Activated B cell treated with CpG ODN at 0.5 μM for 24 hours (primary cell): ENCODE measurements around the gene LYSET. TPM values are rescaled to one million over a fixed set of nuclear protein-coding genes. Genes with fewer than 3 reads are reported as not detected.

ENCODE experiments used
- ATAC-seq: fragments of 200-7000 bp; cut with Tn5 transposase; one replicate; pipeline ENCODE4 v1.10.0; 2021; ENCODE audit warnings: low read depth, mild to moderate bottlenecking, moderate library complexity
- CTCF ChIA-PET: fragments of 350-600 bp; sonication (Branson Sonifier 250); formaldehyde crosslinking; loops from one replicate; lab custom pipeline; 2021; ENCODE audit warnings: antibody characterized with exemption; lab: Charles Lee
- POLR2A ChIA-PET: fragments of 350-600 bp; sonication (Branson Sonifier 250); formaldehyde crosslinking; loops from one replicate; lab custom pipeline; 2021; ENCODE audit warnings: antibody characterized with exemption; lab: Charles Lee
- DNase-seq: peaks from one replicate; pipeline ENCODE4 v3.0.0; 2022
- H3K27ac Mint-ChIP-seq: one replicate; pipeline ENCODE4 v1.8.0; 2020; ENCODE audit warnings: mixed read lengths
- H3K27me3 Mint-ChIP-seq: one replicate; pipeline ENCODE4 v1.8.0; 2021; ENCODE audit warnings: mixed read lengths
- H3K36me3 Mint-ChIP-seq: one replicate; pipeline ENCODE4 v1.8.0; 2021; ENCODE audit warnings: low read depth, mixed read lengths
- H3K4me1 Mint-ChIP-seq: one replicate; pipeline ENCODE4 v1.8.0; 2021; ENCODE audit warnings: mixed read lengths
- H3K4me3 Mint-ChIP-seq: one replicate; pipeline ENCODE4 v1.8.0; 2020; ENCODE audit warnings: mild to moderate bottlenecking, mixed read lengths
- H3K9me3 Mint-ChIP-seq: one replicate; pipeline ENCODE4 v1.8.0; 2020; ENCODE audit warnings: mixed read lengths
- intact Hi-C: fragments of 100-400 bp; cut with micrococcal nuclease; formaldehyde crosslinking; loops from one replicate; pipeline ENCODE4 v1.15.1; 2024
- total RNA-seq: library from RNA; stranded (reverse); gene quantifications from 2 replicates; pipeline ENCODE4 v1.2.3, GENCODE V29; 2022
- TF ChIP-seq, protein P1 (sequence below): fragments of 200-600 bp; IDR thresholded peaks from one replicate; pipeline ENCODE4 v1.8.0; 2022; ENCODE audit warnings: antibody characterized with exemption, mild to moderate bottlenecking

Gene LYSET
- total RNA-seq, 1 donor from 2014 or later = 19.3 TPM

DNA sequence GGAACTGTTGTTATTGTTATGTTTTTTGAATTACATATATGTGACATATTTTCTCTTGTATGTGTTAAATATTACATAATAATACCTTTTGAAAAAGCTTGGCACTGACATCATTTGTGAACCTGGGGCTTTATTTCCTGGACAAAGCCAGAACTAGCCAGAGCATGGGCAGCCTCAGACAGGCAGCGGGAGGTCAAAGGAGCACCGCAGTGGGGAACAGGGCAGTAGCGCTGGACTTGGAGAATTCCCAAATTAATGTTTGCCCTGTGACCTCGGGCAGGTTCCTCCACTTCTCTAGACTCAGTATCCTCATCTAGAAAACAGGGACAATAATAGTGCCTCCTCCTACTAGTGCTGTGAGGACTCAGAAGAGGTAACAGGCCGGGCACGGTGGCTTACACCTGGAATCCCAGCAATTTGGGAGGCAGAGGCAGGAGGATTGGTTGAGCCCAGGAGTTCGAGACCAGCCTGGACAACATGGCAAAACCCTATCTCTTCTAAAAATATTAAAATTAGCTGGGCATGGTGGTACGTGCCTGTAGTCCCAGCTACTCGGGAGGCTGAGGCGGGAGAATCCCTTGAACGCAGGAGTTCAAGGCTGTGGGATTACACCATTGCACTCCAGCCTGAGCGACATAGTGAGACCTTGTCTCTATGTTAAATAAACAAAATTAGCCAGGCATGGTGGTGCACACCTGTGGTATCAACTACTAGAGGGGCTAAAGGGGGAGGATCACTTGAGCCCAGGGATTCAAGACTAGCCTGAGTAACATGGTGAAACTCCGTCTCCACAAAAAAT lies 42.1 kb upstream of the LYSET start:
- POLR2A ChIA-PET = no interaction called here

DNA sequence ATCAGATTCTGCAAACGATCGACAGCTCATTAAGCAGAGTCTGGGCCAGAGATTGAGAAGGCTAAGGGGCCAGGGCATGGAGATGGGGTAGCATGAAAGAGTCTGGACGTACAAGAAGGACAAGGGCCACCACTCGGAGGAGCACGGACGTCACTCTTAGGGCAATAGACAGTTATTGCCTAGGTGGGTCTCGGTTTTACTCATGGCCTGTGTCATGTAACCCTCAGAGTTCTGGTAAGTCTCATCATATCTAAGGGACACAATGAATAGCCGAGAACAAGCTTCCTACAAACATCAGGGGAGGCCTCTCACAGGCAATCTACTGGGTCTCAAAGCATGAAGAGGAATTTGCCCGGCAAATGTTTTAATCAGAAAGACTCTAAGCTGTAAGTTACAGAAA lies 39.0 kb upstream of the LYSET start:
- Mint-ChIP-seq H3K27ac (no peak overlapping the region), H3K27me3 (no peaks in the 10 kb centered on the region), H3K4me3 (no peak overlapping the region), H3K4me1 (no peaks in the 10 kb centered on the region), H3K9me3 (no peaks in the 10 kb centered on the region), H3K36me3 (no peaks in the 10 kb centered on the region)
- TF ChIP-seq, protein P1, sequence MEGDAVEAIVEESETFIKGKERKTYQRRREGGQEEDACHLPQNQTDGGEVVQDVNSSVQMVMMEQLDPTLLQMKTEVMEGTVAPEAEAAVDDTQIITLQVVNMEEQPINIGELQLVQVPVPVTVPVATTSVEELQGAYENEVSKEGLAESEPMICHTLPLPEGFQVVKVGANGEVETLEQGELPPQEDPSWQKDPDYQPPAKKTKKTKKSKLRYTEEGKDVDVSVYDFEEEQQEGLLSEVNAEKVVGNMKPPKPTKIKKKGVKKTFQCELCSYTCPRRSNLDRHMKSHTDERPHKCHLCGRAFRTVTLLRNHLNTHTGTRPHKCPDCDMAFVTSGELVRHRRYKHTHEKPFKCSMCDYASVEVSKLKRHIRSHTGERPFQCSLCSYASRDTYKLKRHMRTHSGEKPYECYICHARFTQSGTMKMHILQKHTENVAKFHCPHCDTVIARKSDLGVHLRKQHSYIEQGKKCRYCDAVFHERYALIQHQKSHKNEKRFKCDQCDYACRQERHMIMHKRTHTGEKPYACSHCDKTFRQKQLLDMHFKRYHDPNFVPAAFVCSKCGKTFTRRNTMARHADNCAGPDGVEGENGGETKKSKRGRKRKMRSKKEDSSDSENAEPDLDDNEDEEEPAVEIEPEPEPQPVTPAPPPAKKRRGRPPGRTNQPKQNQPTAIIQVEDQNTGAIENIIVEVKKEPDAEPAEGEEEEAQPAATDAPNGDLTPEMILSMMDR = no peak
- CTCF ChIA-PET = interaction anchor here (1.2 kb wide), 1 partner anchor 33 kb away, joined by 3 read pairs; no protein-coding TSS in a partner anchor
- ATAC-seq (no peak), DNase-seq (no peak)
- POLR2A ChIA-PET = no interaction called here
- intact Hi-C loops = no loop called here

More for the DNA sequence above, 42.1 kb upstream of the LYSET start:
- no peaks in the 10 kb centered on the region for H3K27me3 Mint-ChIP-seq
- TF ChIP-seq, protein P1 = no peak
- H3K4me1 Mint-ChIP-seq = peaks cover 3% of the 10 kb centered on the region
- no peaks in the 10 kb centered on the region for H3K9me3 Mint-ChIP-seq
- H3K36me3 Mint-ChIP-seq = no peaks in the 10 kb centered on the region
- CTCF ChIA-PET = no interaction called here
- no peak for DNase-seq
- no peak overlapping the region for H3K4me3 Mint-ChIP-seq
- intact Hi-C loops = no loop called here
- no peak for ATAC-seq
- no peak overlapping the region for H3K27ac Mint-ChIP-seq

DNA sequence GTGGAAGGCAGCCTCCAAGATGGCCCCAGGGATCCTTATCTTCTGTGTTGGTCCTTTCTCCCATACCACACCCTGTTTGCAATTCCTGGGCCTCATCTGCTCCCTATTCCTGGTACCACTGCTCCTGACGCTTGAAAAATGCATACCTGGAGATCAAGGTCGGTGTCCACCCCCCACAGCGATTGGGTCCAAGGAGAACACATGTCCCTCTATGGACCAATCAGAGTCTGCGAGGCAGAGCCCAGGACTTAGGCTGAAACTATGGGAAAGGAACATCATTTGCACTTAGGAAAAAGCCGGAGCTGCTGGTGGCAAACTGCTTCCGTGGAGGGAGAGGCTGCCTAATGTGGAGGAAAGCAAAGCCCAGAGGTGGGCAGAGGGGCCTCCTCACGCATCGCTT lies 36.1 kb upstream of the LYSET start:
- Mint-ChIP-seq H3K4me1 (no peaks in the 10 kb centered on the region), H3K36me3 (no peaks in the 10 kb centered on the region), H3K9me3 (no peaks in the 10 kb centered on the region), H3K4me3 (no peak overlapping the region), H3K27me3 (peaks cover 3% of the 10 kb centered on the region), H3K27ac (no peak overlapping the region)
- ChIA-PET CTCF (no interaction called here), POLR2A (no interaction called here)
- DNase-seq = no peak
- intact Hi-C loops = no loop called here
- no peak for ATAC-seq
- TF ChIP-seq, protein P1 = no peak

DNA sequence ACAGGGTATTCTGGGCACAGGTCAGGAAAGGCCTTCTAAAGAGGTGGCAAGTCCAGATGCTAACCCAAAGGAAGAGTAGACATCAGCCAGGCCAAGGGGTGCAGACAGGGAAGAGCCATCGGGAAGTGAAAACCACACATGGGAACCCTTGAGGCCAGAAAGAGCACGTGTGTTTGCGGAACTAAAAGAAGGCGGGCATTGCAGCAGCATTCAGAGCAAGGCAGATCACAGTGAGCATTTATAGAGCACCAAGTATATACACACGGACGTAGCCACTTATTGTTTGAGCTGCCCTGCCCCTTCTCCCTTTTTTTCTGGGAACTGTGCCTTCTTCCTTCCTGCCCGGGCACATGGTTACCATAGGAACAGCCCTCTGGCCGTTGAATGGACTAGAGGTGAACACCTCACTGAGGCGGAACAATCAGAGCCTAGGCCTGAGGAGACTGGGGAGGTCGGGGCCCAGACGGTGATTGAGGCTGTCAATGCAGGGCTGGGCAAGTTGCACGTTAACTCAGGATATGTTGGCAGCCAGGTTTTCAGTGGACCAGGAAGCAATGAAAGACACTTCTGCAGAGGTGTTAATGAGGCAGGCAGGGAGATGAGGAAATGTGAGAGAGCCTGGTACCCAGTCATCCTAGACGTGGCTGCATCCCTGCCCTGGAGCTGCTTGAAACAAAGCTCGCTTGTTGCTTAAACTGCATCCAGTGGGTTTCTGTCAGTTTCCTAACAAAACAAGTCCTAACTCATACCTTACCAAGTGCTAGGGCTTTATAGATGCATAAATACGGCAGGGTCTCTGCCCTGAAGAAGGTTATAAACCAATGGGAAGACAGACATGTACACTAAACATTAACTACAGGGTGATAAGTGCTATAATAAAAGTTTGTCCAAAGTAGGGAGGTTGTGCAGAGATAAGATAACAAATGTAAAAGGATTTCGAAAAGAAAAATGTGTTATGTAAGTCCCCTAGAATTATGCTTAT lies 34.6 kb upstream of the LYSET start:
- no peaks in the 10 kb centered on the region for H3K4me1 Mint-ChIP-seq
- CTCF ChIA-PET = no interaction called here
- intact Hi-C loops = no loop called here
- no peaks in the 10 kb centered on the region for H3K36me3 Mint-ChIP-seq
- POLR2A ChIA-PET = no interaction called here
- TF ChIP-seq, protein P1 = no peak
- DNase-seq (no peak), ATAC-seq (no peak)
- H3K27ac Mint-ChIP-seq = no peak overlapping the region
- no peaks in the 10 kb centered on the region for H3K9me3 Mint-ChIP-seq
- peaks cover 3% of the 10 kb centered on the region for H3K27me3 Mint-ChIP-seq
- no peak overlapping the region for H3K4me3 Mint-ChIP-seq

DNA sequence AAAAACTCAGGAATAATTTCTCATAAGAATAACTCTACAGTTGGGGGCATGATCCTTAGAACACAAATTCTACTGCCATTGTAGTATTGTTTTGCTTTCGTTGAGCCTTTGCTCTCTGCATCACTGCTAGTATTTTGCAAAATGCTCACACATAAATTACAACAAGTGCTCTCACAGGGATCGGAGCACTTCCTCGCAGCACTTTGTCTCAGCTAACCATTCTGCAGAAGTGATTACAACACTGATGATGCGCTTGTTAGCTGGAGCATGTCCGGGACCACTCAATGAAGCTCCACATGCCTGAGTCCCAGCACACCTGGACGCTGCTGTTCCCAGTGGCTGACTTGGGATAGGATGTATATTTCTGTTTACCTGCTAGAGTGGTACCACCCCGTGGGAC lies 32.0 kb upstream of the LYSET start:
- no peaks in the 10 kb centered on the region for H3K36me3 Mint-ChIP-seq
- no peak overlapping the region for H3K4me3 Mint-ChIP-seq
- TF ChIP-seq, protein P1 = no peak

More for the DNA sequence above, 32.0 kb upstream of the LYSET start:
- Mint-ChIP-seq H3K4me1 (no peaks in the 10 kb centered on the region), H3K9me3 (no peaks in the 10 kb centered on the region), H3K27ac (no peak overlapping the region), H3K27me3 (peaks cover 3% of the 10 kb centered on the region)
- intact Hi-C loops = no loop called here
- ChIA-PET POLR2A (interaction anchor here (0.6 kb wide), 1 partner anchor 347 kb away, joined by 4 read pairs; no protein-coding TSS in a partner anchor), CTCF (no interaction called here)
- ATAC-seq (no peak), DNase-seq (no peak)
